Keratinocyte (primary cell): Measurements from ENCODE around the gene ACP7. TPM values are rescaled to one million over a fixed set of nuclear protein-coding genes. Genes with fewer than 3 reads are reported as not detected.

ENCODE experiments used
- DNase-seq: peaks from one replicate; pipeline ENCODE4 v3.0.0-alpha.2; 2011; ENCODE audit warnings: low read depth, missing footprints, low spot score
- FAIRE-seq: peaks from 2 replicates; lab custom pipeline; 2011; peaks lifted over from hg19 to GRCh38; lab: Jason Lieb, UNC
- H2AFZ ChIP-seq: 2 replicates; pipeline ENCODE4 v1.6.0; 2012; ENCODE audit warnings: low read length, control low read depth, inconsistent platforms; ENCODE audit not compliant: control insufficient read depth
- H3K27ac ChIP-seq: 2 replicates; pipeline ENCODE4 v1.5.1; 2011; ENCODE audit warnings: low read length; ENCODE audit not compliant: control insufficient read depth, insufficient read depth
- H3K27me3 ChIP-seq: 3 replicates; pipeline ENCODE4 v1.6.0; 2011; ENCODE audit warnings: low read length; ENCODE audit not compliant: control insufficient read depth, insufficient read depth; ENCODE audit errors: extremely low read depth
- H3K36me3 ChIP-seq, 2 experiments: 2 replicates in 1 of 2; 3 replicates in 1 of 2; pipeline ENCODE4 v1.5.1; 2011; ENCODE audit warnings: low read length in 2 of 2, mild to moderate bottlenecking in 1 of 2; ENCODE audit not compliant: control insufficient read depth in 2 of 2, insufficient read depth in 2 of 2; ENCODE audit errors: extremely low read depth in 1 of 2
- H3K4me1 ChIP-seq: 3 replicates; pipeline ENCODE4 v1.5.1; 2011; ENCODE audit warnings: low read length; ENCODE audit not compliant: control insufficient read depth, insufficient read depth; ENCODE audit errors: extremely low read depth
- H3K4me2 ChIP-seq: 3 replicates; pipeline ENCODE4 v1.6.0; 2011; ENCODE audit warnings: low read depth, low read length; ENCODE audit not compliant: control insufficient read depth, insufficient read depth; ENCODE audit errors: extremely low read depth
- H3K4me3 ChIP-seq, 3 experiments: fragments of 200-600 bp in 1 of 3; sonication (generic) in 1 of 3; 2 replicates in 2 of 3; 3 replicates in 1 of 3; pipeline ENCODE4 v1.5.1; 2011 to 2016; ENCODE audit warnings: low read length in 3 of 3, mild to moderate bottlenecking in 3 of 3, control low read depth in 2 of 3, inconsistent platforms in 1 of 3, low read depth in 1 of 3, mixed read lengths in 1 of 3, mixed run types in 1 of 3, moderate library complexity in 1 of 3; ENCODE audit not compliant: control insufficient read depth in 2 of 3, insufficient read depth in 2 of 3; ENCODE audit errors: extremely low read depth in 1 of 3
- H3K79me2 ChIP-seq: 2 replicates; pipeline ENCODE4 v1.6.0; 2012; ENCODE audit warnings: low read length; ENCODE audit not compliant: control insufficient read depth, insufficient read depth
- H3K9ac ChIP-seq: 3 replicates; pipeline ENCODE4 v1.6.0; 2011; ENCODE audit warnings: low read length; ENCODE audit not compliant: control insufficient read depth, insufficient read depth; ENCODE audit errors: extremely low read depth
- H3K9me1 ChIP-seq: 3 replicates; pipeline ENCODE4 v1.6.0; 2011; ENCODE audit warnings: low read length; ENCODE audit not compliant: control insufficient read depth, insufficient read depth; ENCODE audit errors: extremely low read depth
- H3K9me3 ChIP-seq: 2 replicates; pipeline ENCODE4 v1.5.1; 2012; ENCODE audit warnings: low read depth, low read length; ENCODE audit not compliant: control insufficient read depth
- H4K20me1 ChIP-seq: 3 replicates; pipeline ENCODE4 v1.6.0; 2011; ENCODE audit warnings: low read length; ENCODE audit not compliant: control insufficient read depth, insufficient read depth; ENCODE audit errors: extremely low read depth
- EZH2 ChIP-seq: IDR thresholded peaks from one replicate; pipeline ENCODE4 v1.6.1; 2012; ENCODE audit warnings: inconsistent platforms, mild to moderate bottlenecking, low read length, moderate library complexity
- dilution Hi-C: fragments of 300-500 bp; cut with MboI; formaldehyde crosslinking; loops from one replicate; pipeline ENCODE4 v1.7.0; 2020; ENCODE audit warnings: low sequenced_read_pairs; ENCODE audit not compliant: extremely low pct_ligation_motif_present
- polyA plus RNA-seq, 5 experiments: library from polyadenylated mRNA; depleted of rRNA in 3 of 5; stranded (reverse) in 3 of 5; stranded (forward) in 1 of 5; unstranded in 1 of 5; fragments of >200 nt; gene quantifications; 1 replicate in 1 of 5; 2 replicates in 3 of 5; 3 replicates in 1 of 5; pipeline versions ENCODE4 v1.2.1 to v1.2.3, GENCODE V29; 2011 to 2012; ENCODE audit warnings: missing spikeins in 2 of 5, low read depth in 1 of 5, low replicate concordance in 1 of 5
- TF ChIP-seq, protein P1 (sequence below), 3 experiments: IDR thresholded peaks in 1 of 3; conservative IDR thresholded peaks in 1 of 3; optimal IDR thresholded peaks in 1 of 3; 2 replicates in 2 of 3; 3 replicates in 1 of 3; pipeline versions ENCODE3 to v1.5.1; 2011; ENCODE audit warnings: low read length in 3 of 3, mild to moderate bottlenecking in 3 of 3, moderate library complexity in 2 of 3, control low read depth in 1 of 3, inconsistent platforms in 1 of 3; ENCODE audit not compliant: insufficient read depth in 2 of 3; ENCODE audit errors: extremely low read depth in 1 of 3

Gene ACP7
- polyA plus RNA-seq, 1 donor (not counting 4 experiments of a cell fraction or from before 2014, with no cell fraction given): 0.09 TPM

DNA sequence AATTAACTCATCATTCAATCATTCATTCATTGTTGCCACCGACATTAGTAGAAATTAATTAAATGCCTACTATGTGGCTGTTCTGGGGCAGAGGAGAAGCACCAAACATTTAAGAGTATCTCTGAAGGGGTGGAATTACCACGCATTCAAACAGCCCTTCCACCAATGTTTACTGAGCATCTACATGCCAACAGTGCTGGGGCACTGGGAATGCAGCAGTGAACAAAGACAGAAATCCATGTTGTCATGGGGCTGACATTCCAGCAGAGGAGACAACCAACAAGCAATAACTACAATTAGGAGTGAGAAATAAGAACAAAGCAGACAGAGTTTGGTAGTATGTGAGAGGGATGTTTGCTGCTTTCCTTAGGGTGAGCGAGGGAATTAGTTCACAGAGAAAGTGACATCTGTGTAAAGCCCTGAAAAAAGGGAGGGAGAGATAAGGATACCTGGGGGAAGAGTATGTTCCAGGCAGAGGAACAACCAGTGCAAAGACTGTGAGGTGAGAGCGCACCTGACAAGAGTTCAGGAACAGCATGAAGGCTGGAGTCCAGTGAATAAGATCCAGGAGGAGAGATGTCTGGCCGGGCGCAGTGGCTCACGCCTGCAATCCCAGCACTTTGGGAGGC lies 40.1 kb downstream of the ACP7 start:
- H3K27ac ChIP-seq: no peak overlapping the region
- no peaks in the 10 kb centered on the region for H3K9me3 ChIP-seq
- no peak overlapping the region for H2AFZ ChIP-seq
- no peaks in the 10 kb centered on the region for H3K36me3 ChIP-seq
- H3K9ac ChIP-seq: no peak overlapping the region
- dilution Hi-C loops: no loop called here
- no peak for DNase-seq
- no peak for TF ChIP-seq EZH2
- TF ChIP-seq, protein P1, sequence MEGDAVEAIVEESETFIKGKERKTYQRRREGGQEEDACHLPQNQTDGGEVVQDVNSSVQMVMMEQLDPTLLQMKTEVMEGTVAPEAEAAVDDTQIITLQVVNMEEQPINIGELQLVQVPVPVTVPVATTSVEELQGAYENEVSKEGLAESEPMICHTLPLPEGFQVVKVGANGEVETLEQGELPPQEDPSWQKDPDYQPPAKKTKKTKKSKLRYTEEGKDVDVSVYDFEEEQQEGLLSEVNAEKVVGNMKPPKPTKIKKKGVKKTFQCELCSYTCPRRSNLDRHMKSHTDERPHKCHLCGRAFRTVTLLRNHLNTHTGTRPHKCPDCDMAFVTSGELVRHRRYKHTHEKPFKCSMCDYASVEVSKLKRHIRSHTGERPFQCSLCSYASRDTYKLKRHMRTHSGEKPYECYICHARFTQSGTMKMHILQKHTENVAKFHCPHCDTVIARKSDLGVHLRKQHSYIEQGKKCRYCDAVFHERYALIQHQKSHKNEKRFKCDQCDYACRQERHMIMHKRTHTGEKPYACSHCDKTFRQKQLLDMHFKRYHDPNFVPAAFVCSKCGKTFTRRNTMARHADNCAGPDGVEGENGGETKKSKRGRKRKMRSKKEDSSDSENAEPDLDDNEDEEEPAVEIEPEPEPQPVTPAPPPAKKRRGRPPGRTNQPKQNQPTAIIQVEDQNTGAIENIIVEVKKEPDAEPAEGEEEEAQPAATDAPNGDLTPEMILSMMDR (optimal IDR thresholded peaks at IDR 0.05 in 1 of 3, IDR thresholded peaks at IDR 0.05 in 1 of 3, conservative IDR thresholded peaks at IDR 0.05 in 1 of 3; ENCODE audit: extremely low read depth in 1 of 3, insufficient read depth in 2 of 3, low read length in 3 of 3): no peak
- H3K4me1 ChIP-seq: peaks cover 14% of the 10 kb centered on the region
- H3K9me1 ChIP-seq: no peaks in the 10 kb centered on the region
- H3K4me3 ChIP-seq: no peak overlapping the region
- no peak overlapping the region for H3K4me2 ChIP-seq
- no peaks in the 10 kb centered on the region for H3K27me3 ChIP-seq
- peaks cover 36% of the 10 kb centered on the region for H3K79me2 ChIP-seq
- no peak for FAIRE-seq
- H4K20me1 ChIP-seq: no peaks in the 10 kb centered on the region

DNA sequence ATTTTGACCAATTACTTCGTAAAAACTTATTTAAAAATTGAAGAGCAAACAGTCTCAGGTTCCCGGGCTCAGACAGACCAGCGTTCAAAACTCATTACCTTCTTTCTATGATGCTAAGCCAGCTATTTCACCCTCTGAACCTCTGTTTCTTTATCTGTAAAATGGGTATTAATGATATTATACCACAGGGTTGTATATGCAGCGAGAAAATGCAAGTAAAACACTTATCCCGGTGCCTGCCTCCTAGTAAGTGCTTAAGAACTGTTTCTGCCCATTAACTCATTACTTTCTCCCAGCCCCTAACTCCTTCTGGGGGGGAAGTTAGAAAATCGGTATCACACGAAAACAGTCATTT lies 41.0 kb downstream of the ACP7 start:
- Histone ChIP-seq H3K4me1 (peaks cover 14% of the 10 kb centered on the region), H3K9ac (no peak overlapping the region), H3K9me3 (no peaks in the 10 kb centered on the region), H3K4me2 (peak overlapping the region; percentile 79), H2AFZ (peak overlapping the region; percentile 85), H3K27ac (peak overlapping the region; percentile 20), H3K36me3 (no peaks in the 10 kb centered on the region), H4K20me1 (no peaks in the 10 kb centered on the region), H3K9me1 (no peaks in the 10 kb centered on the region), H3K79me2 (peaks cover 44% of the 10 kb centered on the region), H3K4me3 (peak overlapping the region; percentile 48 to 78 (median 71)), H3K27me3 (no peaks in the 10 kb centered on the region)
- DNase-seq (no peak), FAIRE-seq (no peak)
- TF ChIP-seq EZH2: no peak
- TF ChIP-seq, protein P1 (optimal IDR thresholded peaks at IDR 0.05 in 1 of 3, IDR thresholded peaks at IDR 0.05 in 1 of 3, conservative IDR thresholded peaks at IDR 0.05 in 1 of 3; ENCODE audit: extremely low read depth in 1 of 3, insufficient read depth in 2 of 3, low read length in 3 of 3): no peak
- dilution Hi-C loops: no loop called here
